GM21619 (cell line): Measurements from ENCODE around the gene GABRR1.

Source experiments
- ATAC-seq: cut with Tn5 transposase; IDR thresholded peaks from one replicate; pipeline ENCODE4 v1.9.1; 2021; ENCODE audit not compliant: unreplicated experiment

GABRR1 gene

GRCh38 chr6:89216411-89216810 lies 747 bp downstream of the GABRR1 start:
- no peak for ATAC-seq

- no peak for ATAC-seq
Measured at GRCh38 chr6:89215391-89215790, 1.8 kb downstream of the GABRR1 start.

- no peak for ATAC-seq
Measured at GRCh38 chr6:89214197-89214596, 3.0 kb downstream of the GABRR1 start.

- ATAC-seq, result no peak
Measured at GRCh38 chr6:89212472-89212871, 4.7 kb downstream of the GABRR1 start.

GRCh38 chr6:89209457-89209856 lies 7.7 kb downstream of the GABRR1 start:
- ATAC-seq, result no peak

- ATAC-seq, result no peak
Measured at GRCh38 chr6:89208551-89208950, 8.6 kb downstream of the GABRR1 start.

- ATAC-seq, result no peak
Measured at GRCh38 chr6:89205819-89206218, 11.3 kb downstream of the GABRR1 start.

GRCh38 chr6:89204096-89204495 lies 13.1 kb downstream of the GABRR1 start:
- no peak for ATAC-seq

GRCh38 chr6:89200706-89201215 lies 16.4 kb downstream of the GABRR1 start:
- no peak for ATAC-seq

GRCh38 chr6:89199579-89199978 lies 17.6 kb downstream of the GABRR1 start:
- no peak for ATAC-seq

GRCh38 chr6:89198235-89198634 lies 18.9 kb downstream of the GABRR1 start:
- ATAC-seq, result no peak

GRCh38 chr6:89197141-89197540 lies 20.0 kb downstream of the GABRR1 start:
- no peak for ATAC-seq

GRCh38 chr6:89194559-89194958 lies 22.6 kb downstream of the GABRR1 start:
- ATAC-seq, result no peak

- ATAC-seq, result no peak
Measured at GRCh38 chr6:89190741-89191140, 26.4 kb downstream of the GABRR1 start.

- no peak for ATAC-seq
Measured at GRCh38 chr6:89187504-89187903, 29.7 kb downstream of the GABRR1 start.

GRCh38 chr6:89186762-89187161 lies 30.4 kb downstream of the GABRR1 start:
- ATAC-seq, result no peak

GRCh38 chr6:89184344-89184743 lies 32.8 kb downstream of the GABRR1 start:
- no peak for ATAC-seq

- ATAC-seq, result no peak
Measured at GRCh38 chr6:89183294-89183693, 33.9 kb downstream of the GABRR1 start.

GRCh38 chr6:89180971-89181370 lies 36.2 kb downstream of the GABRR1 start:
- ATAC-seq, result no peak

GRCh38 chr6:89180112-89180511 lies 37.0 kb downstream of the GABRR1 start:
- ATAC-seq, result no peak

GRCh38 chr6:89173634-89174033 lies 43.5 kb downstream of the GABRR1 start:
- no peak for ATAC-seq

- no peak for ATAC-seq
Measured at GRCh38 chr6:89172131-89172530, 45.0 kb downstream of the GABRR1 start.

- no peak for ATAC-seq
Measured at GRCh38 chr6:89162047-89162371, 55.1 kb downstream of the GABRR1 start.
